Stomach smooth muscle (tissue), 2 donors: ENCODE results near the gene SMYD1.

Experiments used
- H3K27ac ChIP-seq: one replicate; pipeline ENCODE4 v1.7.0; 2013; ENCODE audit warnings: mild to moderate bottlenecking, low read length, inconsistent platforms
- H3K27me3 ChIP-seq, 2 donors: one replicate each; pipeline ENCODE4 v1.7.0; 2013; ENCODE audit warnings: low read length in 2 of 2; ENCODE audit not compliant: insufficient read depth in 2 of 2, control insufficient read depth in 1 of 2
- H3K36me3 ChIP-seq, 2 donors: one replicate each; pipeline ENCODE4 v1.7.0; 2013; ENCODE audit warnings: low read length in 2 of 2; ENCODE audit not compliant: control insufficient read depth in 2 of 2, insufficient read depth in 2 of 2
- H3K4me1 ChIP-seq: one replicate; pipeline ENCODE4 v1.7.0; 2013; ENCODE audit warnings: low read length; ENCODE audit not compliant: control insufficient read depth, insufficient read depth
- H3K4me3 ChIP-seq, 2 donors: one replicate each; pipeline ENCODE4 v1.7.0; 2013; ENCODE audit warnings: low read length in 2 of 2
- H3K9ac ChIP-seq, 2 donors: one replicate each; pipeline ENCODE4 v1.7.0; 2013; ENCODE audit warnings: low read length in 2 of 2, mild to moderate bottlenecking in 1 of 2
- H3K9me3 ChIP-seq, 2 donors: one replicate each; pipeline ENCODE4 v1.7.0; 2013; ENCODE audit warnings: low read length in 2 of 2; ENCODE audit not compliant: control insufficient read depth in 2 of 2
- donor health status: healthy.
- donor health status: Pancreatic carcinoma.

Gene SMYD1

DNA sequence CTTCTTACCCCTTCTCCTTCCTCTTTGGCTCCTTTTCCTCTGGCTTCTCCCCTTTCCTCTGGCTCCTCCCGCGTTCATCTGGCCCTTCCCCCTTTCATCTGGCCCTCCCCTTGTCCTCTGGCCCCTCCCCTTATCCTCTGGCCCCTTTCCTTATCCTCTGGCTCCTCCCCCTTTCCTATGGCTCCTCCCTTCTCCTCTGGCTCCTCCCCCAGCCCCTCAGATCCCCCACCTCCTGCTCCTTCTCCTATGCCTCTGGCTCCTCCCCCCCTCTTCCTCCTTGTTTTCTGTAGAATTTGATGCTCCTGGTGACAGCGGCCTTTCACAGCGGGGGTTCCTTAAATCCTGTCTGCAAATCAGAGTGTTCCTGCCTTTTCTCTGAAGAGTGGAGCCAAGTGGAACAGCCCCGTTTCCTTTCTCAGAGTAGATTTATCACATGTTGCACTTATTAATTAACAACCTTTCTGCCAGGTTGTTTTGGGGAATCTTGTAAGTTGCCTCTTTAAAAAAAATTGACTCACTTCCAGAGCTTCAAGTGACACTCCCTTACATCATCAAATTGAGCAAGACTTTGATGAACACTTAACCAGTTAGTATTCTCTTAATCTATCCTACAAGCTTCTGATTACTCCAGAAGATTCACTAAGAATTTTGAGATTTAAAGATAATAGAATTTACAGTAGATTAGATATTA lies 32.3 kb downstream of the SMYD1 start:
- H3K9ac ChIP-seq, result no peak overlapping the region
- H3K4me1 ChIP-seq, result no peaks in the 10 kb centered on the region
- H3K36me3 ChIP-seq, result peaks cover 32 to 41% of the 10 kb centered on the region in 2 donors
- no peaks in the 10 kb centered on the region for H3K9me3 ChIP-seq
- no peak overlapping the region for H3K4me3 ChIP-seq
- no peak overlapping the region for H3K27ac ChIP-seq
- H3K27me3 ChIP-seq, result no peaks in the 10 kb centered on the region

DNA sequence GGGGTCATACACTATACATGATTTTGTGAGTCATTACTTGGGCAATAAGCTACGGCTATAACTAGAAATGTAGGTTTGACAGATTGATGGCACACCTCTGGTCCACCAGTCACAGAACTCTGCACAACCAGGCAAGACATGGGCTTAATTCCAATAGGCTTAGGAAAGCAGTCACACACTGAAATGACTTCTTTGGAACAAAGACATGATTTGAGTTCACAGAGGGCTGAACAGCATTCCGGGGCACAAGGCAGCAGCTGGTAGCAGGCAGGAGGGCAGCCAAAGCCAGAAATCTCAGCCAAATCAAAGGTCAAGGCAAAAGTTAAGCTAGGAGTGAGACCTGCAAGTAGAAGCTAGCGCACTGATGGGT lies 32.8 kb downstream of the SMYD1 start:
- no peak overlapping the region for H3K27ac ChIP-seq
- no peaks in the 10 kb centered on the region for H3K27me3 ChIP-seq
- no peaks in the 10 kb centered on the region for H3K4me1 ChIP-seq

DNA sequence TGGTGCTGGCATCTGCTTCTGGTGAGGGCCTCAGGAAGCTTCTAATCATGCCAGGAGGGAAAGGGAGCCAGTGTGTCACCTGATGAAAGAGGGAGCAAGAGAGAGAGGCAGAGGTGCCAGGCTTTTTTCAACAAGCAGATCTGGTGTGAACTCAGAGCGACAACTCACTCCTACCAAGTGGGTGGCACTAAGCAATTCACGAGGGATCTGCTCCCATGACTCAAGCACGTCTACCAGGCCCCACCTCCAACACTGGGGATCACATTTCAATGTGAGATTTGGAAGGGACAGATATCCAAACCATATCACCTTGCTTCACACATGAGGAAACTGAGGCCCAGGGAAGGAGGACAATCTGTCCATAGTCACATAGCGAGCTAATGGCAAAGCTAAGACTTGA lies 41.2 kb downstream of the SMYD1 start:
- H3K4me3 ChIP-seq, result no peak overlapping the region
- H3K9ac ChIP-seq, result no peak overlapping the region
- no peaks in the 10 kb centered on the region for H3K27me3 ChIP-seq
- H3K36me3 ChIP-seq, result peaks cover 55 to 59% of the 10 kb centered on the region in 2 donors
- no peaks in the 10 kb centered on the region for H3K4me1 ChIP-seq
- H3K9me3 ChIP-seq, result no peaks in the 10 kb centered on the region
- no peak overlapping the region for H3K27ac ChIP-seq

More for the DNA sequence above, 32.8 kb downstream of the SMYD1 start:
- Histone ChIP-seq H3K4me3 (no peak overlapping the region), H3K9ac (no peak overlapping the region), H3K9me3 (no peaks in the 10 kb centered on the region), H3K36me3 (peaks cover 30 to 38% of the 10 kb centered on the region in 2 donors)

DNA sequence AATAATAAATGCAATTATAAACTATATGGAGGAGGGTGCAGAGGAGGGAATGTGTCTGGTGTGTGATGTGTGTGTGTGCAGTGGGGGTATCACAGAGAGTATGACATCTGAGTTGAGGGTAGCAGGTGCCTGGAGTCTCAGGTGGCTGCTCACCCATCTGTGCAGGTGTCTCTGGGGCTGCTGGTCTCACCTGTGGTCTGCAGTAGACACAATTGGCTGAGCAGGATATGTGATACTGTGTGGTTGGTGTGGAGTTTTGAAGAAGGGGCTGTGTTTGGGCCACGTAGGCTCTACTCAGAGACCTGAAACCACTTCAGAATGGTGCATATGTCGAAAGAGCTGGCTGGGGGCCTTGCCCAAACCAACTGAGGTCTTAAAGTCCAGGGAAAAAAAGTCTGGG lies 43.2 kb downstream of the SMYD1 start:
- H3K36me3 ChIP-seq, result peaks cover 43 to 50% of the 10 kb centered on the region in 2 donors

DNA sequence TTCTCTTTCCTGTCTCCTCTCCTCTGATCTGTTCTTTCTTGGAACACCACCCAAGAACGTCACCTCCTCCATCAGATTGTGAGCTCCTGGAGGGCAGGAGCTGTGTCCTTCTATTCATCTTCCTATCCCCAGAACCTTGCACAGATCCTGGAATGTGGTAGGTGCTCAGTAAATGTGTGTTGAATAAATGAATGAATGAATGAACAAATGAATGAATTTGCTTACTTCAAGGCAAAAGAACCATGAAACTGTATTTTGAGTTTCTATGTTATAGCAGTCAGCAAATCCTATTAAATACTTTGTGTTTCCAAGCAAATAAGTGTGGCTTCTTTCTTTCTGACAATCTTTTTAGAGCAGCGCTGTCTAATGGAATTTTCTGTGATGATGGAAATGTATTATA lies 45.4 kb downstream of the SMYD1 start:
- Histone ChIP-seq H3K27me3 (no peaks in the 10 kb centered on the region), H3K4me3 (no peak overlapping the region), H3K27ac (no peak overlapping the region), H3K4me1 (peaks cover 5% of the 10 kb centered on the region), H3K9ac (no peak overlapping the region), H3K36me3 (peaks cover 36 to 40% of the 10 kb centered on the region in 2 donors), H3K9me3 (no peaks in the 10 kb centered on the region)

More for the DNA sequence above, 43.2 kb downstream of the SMYD1 start:
- H3K4me3 ChIP-seq, result no peak overlapping the region
- H3K27me3 ChIP-seq, result no peaks in the 10 kb centered on the region
- no peaks in the 10 kb centered on the region for H3K9me3 ChIP-seq
- no peak overlapping the region for H3K9ac ChIP-seq
- H3K4me1 ChIP-seq, result peaks cover 5% of the 10 kb centered on the region
- H3K27ac ChIP-seq, result no peak overlapping the region

DNA sequence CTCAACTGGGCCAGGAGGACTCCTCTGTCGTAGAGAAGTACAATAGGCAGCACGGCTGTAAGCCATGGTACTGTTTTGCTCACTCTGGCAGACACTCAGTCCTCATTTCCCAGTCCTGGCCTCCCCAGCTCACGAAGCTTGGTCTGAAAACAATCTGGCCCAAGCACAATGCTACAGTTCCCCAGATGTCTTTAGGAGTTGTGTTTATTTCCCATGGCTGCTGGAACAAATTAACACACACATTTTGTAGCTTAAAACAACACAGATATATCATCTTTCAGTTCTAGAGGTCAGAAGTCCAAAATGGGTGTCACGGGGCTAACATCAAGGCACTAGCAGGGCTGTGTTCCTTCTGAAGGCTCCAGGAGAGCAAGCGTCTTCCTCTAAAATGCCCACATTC lies 47.3 kb downstream of the SMYD1 start:
- Histone ChIP-seq H3K9me3 (no peaks in the 10 kb centered on the region), H3K27ac (peak overlapping the region; percentile 11)

DNA sequence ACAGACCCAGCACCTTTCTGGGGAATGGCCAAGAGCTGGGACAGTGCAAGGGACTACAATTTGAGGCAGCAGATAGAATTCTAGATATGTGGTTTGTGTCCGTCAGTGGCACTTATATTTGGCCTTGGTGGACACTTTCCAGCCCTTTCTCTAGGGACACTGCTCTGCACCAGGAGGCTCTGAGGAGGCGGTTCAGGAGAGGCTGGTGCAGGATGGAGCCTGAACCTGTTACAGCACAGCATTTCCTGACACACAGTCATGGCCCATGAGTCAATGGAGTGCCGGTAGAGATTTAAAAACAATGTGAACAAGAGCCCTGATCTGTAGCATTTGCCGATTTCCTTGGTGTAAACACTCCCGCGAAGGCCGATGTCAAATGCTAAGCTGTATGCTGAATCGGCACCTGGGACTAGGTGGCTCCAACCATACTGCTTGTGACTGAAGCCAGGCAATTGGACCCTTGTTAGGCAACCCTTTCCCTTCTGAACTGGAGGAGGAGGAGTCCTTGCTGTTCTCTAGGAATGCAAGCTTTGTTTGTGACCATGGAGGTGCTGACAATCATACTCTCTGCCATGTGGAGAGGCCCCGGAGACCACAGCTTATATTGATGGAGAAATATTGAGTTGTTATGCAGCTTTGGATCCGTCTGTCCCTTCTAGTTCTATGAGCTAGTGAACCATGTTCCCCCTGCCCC lies 48.3 kb downstream of the SMYD1 start:
- Histone ChIP-seq H3K9me3 (no peaks in the 10 kb centered on the region), H3K9ac (no peak overlapping the region), H3K27ac (no peak overlapping the region), H3K27me3 (no peaks in the 10 kb centered on the region), H3K4me3 (no peak overlapping the region), H3K36me3 (peaks cover 12 to 14% of the 10 kb centered on the region in 2 donors), H3K4me1 (peaks cover 5% of the 10 kb centered on the region)

More for the DNA sequence above, 47.3 kb downstream of the SMYD1 start:
- no peak overlapping the region for H3K9ac ChIP-seq
- peaks cover 20 to 23% of the 10 kb centered on the region in 2 donors for H3K36me3 ChIP-seq
- no peaks in the 10 kb centered on the region for H3K27me3 ChIP-seq
- no peak overlapping the region for H3K4me3 ChIP-seq
- H3K4me1 ChIP-seq, result peaks cover 5% of the 10 kb centered on the region

DNA sequence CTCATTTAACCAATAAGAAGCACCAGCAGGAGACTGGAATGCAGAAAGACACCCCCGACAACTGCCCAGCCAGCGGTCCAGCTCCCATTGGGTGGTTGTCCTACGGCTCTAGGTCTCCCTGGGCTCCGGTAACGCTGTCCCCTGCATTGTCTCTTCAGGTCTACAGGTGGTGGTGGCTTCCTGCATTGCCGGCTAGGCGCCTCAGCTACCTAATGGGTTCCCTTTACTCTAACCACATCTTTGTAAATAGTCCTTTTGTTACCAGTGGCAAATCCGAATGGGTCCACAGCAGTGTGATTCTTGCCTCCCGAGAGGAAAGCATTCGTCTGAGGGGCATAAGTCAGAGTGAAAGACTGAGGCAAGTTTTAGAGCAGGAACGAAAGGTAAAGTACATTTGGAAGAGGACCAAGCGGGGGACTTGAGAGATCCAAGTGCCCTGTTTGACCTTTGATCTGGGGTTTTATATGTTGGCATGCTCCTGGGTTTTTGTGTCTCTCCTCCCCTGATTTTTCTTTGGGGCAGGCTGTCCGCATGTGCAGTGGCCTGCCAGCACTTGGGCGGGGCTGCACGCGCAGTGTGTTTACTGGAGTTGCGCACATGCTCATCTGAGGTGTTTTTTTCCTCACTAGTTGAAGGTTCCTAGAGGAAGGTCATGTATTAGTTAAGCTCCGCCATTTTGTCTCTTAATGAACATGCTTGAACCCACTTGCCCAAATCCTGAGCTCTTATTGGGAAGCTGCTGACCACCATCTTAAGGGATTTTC lies 49.2 kb downstream of the SMYD1 start:
- Histone ChIP-seq H3K36me3 (peaks cover 7 to 12% of the 10 kb centered on the region in 2 donors), H3K4me1 (peaks cover 5% of the 10 kb centered on the region), H3K9ac (no peak overlapping the region), H3K27me3 (peaks cover 0 to 2% of the 10 kb centered on the region in 2 donors), H3K27ac (no peak overlapping the region), H3K4me3 (no peak overlapping the region), H3K9me3 (no peaks in the 10 kb centered on the region)

DNA sequence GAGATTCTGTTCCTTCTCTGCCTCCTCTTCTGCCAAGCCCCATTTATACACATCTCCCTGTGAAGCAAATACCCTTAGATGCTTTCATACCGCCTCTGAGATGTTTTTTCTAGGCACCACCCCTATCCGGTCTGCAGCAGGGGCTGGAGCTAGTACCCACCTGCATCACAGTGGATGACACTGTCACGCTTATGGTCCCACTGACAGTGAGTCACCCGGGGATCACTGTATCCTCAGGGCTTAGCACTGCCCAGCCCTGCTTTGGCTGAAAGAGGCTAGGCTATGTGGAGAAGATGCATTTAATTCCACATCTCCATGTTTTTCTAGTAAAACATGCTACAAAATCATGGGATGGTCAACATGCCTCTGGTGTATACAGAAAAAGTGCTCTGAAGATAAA lies 50.3 kb downstream of the SMYD1 start:
- peaks cover under 1 to 3% of the 10 kb centered on the region in 2 donors for H3K36me3 ChIP-seq
- H3K4me1 ChIP-seq, result peaks cover 5% of the 10 kb centered on the region
- H3K27me3 ChIP-seq, result peaks cover 0 to 2% of the 10 kb centered on the region in 2 donors
- no peaks in the 10 kb centered on the region for H3K9me3 ChIP-seq
- no peak overlapping the region for H3K9ac ChIP-seq
- H3K27ac ChIP-seq, result no peak overlapping the region
- no peak overlapping the region for H3K4me3 ChIP-seq

DNA sequence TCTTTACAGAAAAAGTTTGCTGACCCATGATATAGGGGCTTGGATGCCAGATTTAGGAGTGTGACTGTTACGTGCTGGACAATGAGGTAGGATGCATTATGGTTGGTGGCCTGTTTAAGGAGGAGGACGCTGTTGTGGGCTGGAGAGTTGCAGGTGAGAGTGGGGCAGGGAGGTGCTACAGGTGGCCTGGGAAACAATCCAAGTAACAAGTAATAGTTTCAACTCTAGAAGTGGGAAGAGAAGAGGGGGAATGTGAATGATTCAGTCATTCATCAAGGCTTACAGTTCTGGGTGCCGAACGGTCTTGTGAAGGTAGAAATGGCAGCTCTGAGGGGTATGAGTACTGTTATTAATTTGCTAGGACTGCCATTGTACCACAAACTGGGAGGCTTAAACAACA lies 54.1 kb downstream of the SMYD1 start:
- H3K4me3 ChIP-seq, result no peak overlapping the region
- no peak overlapping the region for H3K27ac ChIP-seq
- H3K36me3 ChIP-seq, result no peaks in the 10 kb centered on the region
- H3K27me3 ChIP-seq, result peaks cover 0 to 2% of the 10 kb centered on the region in 2 donors
- H3K9ac ChIP-seq, result no peak overlapping the region
- no peaks in the 10 kb centered on the region for H3K9me3 ChIP-seq
- H3K4me1 ChIP-seq, result no peaks in the 10 kb centered on the region
